Sigmoid colon (tissue), 4 donors: Measurements from ENCODE around the gene COA6.

Experiments
- POLR2AphosphoS5 ChIP-seq, 4 donors: sonication (generic); formaldehyde crosslinking; IDR thresholded peaks; one replicate each; pipeline ENCODE4 v1.6.1; 2017; ENCODE audit warnings: antibody characterized with exemption in 4 of 4
- TF ChIP-seq, protein P1 (sequence below), 4 experiments: fragments of 450-650 bp in 3 of 4; fragments of 200-600 bp in 1 of 4; IDR thresholded peaks; one replicate each; pipeline ENCODE4 v1.5.1; 2016 to 2019; ENCODE audit warnings: antibody characterized with exemption in 4 of 4, mild to moderate bottlenecking in 3 of 4, moderate library complexity in 2 of 4

DNA sequence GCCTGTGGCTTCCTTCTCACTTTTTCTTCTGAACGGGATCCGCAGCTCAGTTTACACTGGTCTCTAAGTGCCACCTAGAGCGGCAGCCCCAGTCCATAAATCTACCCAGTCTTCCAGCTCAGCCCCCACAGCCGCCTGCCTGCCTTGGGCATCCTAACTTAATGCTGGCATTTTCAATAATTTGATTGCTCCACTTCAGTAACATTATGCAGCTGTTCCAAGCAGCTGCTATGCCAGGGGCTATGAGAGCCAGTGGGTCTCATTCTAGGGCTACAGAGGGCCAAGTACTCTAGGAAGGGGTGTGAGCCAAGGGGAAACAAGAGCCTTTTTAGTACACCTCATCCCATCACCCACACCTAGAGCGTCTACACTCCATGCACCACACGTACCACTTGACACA, 48.4 kb upstream of the COA6 start:
- TF ChIP-seq, protein P1, sequence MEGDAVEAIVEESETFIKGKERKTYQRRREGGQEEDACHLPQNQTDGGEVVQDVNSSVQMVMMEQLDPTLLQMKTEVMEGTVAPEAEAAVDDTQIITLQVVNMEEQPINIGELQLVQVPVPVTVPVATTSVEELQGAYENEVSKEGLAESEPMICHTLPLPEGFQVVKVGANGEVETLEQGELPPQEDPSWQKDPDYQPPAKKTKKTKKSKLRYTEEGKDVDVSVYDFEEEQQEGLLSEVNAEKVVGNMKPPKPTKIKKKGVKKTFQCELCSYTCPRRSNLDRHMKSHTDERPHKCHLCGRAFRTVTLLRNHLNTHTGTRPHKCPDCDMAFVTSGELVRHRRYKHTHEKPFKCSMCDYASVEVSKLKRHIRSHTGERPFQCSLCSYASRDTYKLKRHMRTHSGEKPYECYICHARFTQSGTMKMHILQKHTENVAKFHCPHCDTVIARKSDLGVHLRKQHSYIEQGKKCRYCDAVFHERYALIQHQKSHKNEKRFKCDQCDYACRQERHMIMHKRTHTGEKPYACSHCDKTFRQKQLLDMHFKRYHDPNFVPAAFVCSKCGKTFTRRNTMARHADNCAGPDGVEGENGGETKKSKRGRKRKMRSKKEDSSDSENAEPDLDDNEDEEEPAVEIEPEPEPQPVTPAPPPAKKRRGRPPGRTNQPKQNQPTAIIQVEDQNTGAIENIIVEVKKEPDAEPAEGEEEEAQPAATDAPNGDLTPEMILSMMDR (IDR thresholded peaks at IDR 0.05), result no peak
- no peak for TF ChIP-seq POLR2AphosphoS5 (IDR thresholded peaks at IDR 0.05)
